ENCODE data around the gene PPP2CA.

DNA sequence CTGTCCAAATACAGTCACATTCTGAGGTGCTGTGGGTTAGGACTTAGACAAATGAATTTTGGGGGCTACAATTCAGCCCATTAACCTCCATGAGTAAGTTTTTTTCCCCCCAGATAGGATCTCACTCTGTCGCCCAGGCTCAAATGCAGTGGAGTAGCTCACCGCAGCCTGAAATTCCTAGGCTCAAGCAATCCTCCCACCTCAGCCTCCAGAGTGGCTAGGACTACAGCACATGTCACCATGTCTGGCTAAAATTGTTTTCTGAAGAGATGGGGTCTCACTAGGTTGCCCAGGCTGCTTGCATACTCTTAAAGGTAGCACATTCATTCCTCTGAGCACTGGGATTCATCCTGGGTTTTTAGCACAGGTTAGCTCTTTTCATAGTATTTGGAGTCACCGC is 22.2 kb downstream of the PPP2CA start:
- TF ChIP-seq, protein P1, sequence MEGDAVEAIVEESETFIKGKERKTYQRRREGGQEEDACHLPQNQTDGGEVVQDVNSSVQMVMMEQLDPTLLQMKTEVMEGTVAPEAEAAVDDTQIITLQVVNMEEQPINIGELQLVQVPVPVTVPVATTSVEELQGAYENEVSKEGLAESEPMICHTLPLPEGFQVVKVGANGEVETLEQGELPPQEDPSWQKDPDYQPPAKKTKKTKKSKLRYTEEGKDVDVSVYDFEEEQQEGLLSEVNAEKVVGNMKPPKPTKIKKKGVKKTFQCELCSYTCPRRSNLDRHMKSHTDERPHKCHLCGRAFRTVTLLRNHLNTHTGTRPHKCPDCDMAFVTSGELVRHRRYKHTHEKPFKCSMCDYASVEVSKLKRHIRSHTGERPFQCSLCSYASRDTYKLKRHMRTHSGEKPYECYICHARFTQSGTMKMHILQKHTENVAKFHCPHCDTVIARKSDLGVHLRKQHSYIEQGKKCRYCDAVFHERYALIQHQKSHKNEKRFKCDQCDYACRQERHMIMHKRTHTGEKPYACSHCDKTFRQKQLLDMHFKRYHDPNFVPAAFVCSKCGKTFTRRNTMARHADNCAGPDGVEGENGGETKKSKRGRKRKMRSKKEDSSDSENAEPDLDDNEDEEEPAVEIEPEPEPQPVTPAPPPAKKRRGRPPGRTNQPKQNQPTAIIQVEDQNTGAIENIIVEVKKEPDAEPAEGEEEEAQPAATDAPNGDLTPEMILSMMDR (IDR thresholded peaks at IDR 0.05; ENCODE audit: insufficient read depth, low read length, poor library complexity, severe bottlenecking), result no peak
- no peak for TF ChIP-seq EZH2phosphoT487 (conservative IDR thresholded peaks at IDR 0.05; ENCODE audit: low read length)
